ENCODE data around the gene ARVCF.

Gene ARVCF

GRCh38 chr22:19971276-19972124 lies 45.1 kb downstream of the ARVCF start:
- no peak for DNase-seq

GRCh38 chr22:19970479-19971275 lies 45.9 kb downstream of the ARVCF start:
- peak; percentile 51 for DNase-seq

- DNase-seq = no peak
Measured at GRCh38 chr22:19970031-19970478, 46.6 kb downstream of the ARVCF start.

- DNase-seq = no peak
Measured at GRCh38 chr22:19969141-19969928, 47.3 kb downstream of the ARVCF start.

GRCh38 chr22:19968450-19968891 lies 48.2 kb downstream of the ARVCF start:
- DNase-seq = no peak

- DNase-seq = no peak
Measured at GRCh38 chr22:19967850-19968449, 48.7 kb downstream of the ARVCF start.

GRCh38 chr22:19966908-19967750 lies 49.5 kb downstream of the ARVCF start:
- DNase-seq = no peak

- peak; percentile 77 for DNase-seq
Measured at GRCh38 chr22:19965771-19966709, 50.6 kb downstream of the ARVCF start.

- DNase-seq = no peak
Measured at GRCh38 chr22:19964701-19965386, 51.8 kb downstream of the ARVCF start.

- DNase-seq = no peak
Measured at GRCh38 chr22:19963863-19964642, 52.6 kb downstream of the ARVCF start.

- DNase-seq = no peak
Measured at GRCh38 chr22:19962909-19963806, 53.5 kb downstream of the ARVCF start.

- DNase-seq = peak; percentile 85
Measured at GRCh38 chr22:19962246-19962908, 54.2 kb downstream of the ARVCF start.

- no peak for DNase-seq
Measured at GRCh38 chr22:19961868-19962245, 54.8 kb downstream of the ARVCF start.

- DNase-seq = no peak
Measured at GRCh38 chr22:19961201-19961580, 55.4 kb downstream of the ARVCF start.

- DNase-seq = no peak
Measured at GRCh38 chr22:19960491-19961200, 56.0 kb downstream of the ARVCF start.

- DNase-seq = no peak
Measured at GRCh38 chr22:19959587-19960490, 56.8 kb downstream of the ARVCF start.

Data from COR-L47 (cell line).